GM12865 (cell line): Measurements from ENCODE around the gene ANKRD1.

ENCODE experiments used
- DNase-seq: peaks from one replicate; pipeline ENCODE4 v3.0.0; 2010; ENCODE audit warnings: low read depth
- H3K4me3 ChIP-seq: 2 replicates; pipeline ENCODE4 v1.5.1; 2011; ENCODE audit warnings: mild to moderate bottlenecking, low read depth, low read length, control low read depth
- TF ChIP-seq, protein P1 (sequence below): IDR thresholded peaks from 2 replicates; pipeline ENCODE4 v1.5.1; 2011; ENCODE audit warnings: low read length, control low read depth, low read depth, inconsistent platforms; ENCODE audit not compliant: insufficient read depth; ENCODE audit errors: missing control alignments

The ANKRD1 gene

DNA sequence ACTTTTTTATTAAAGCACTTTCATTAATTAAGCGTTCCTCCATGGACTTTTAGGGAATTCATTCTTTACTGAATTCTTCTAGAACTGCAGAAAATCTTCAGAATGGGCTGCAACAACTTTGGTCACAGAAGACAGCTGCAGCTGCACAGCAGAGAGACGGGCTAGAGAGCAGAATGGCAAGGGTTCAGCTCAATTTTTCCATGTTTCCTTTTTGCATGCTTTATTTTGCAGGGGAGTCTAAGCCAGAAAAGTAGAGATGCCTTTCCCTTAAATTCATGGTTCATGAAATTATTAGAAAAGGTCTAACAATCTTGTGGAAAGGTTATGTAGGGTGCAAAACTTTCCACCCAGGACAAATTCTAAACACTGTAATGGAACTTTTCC is 15.4 kb upstream of the ANKRD1 start:
- no peak for DNase-seq
- H3K4me3 ChIP-seq, result no peak overlapping the region
- TF ChIP-seq, protein P1, sequence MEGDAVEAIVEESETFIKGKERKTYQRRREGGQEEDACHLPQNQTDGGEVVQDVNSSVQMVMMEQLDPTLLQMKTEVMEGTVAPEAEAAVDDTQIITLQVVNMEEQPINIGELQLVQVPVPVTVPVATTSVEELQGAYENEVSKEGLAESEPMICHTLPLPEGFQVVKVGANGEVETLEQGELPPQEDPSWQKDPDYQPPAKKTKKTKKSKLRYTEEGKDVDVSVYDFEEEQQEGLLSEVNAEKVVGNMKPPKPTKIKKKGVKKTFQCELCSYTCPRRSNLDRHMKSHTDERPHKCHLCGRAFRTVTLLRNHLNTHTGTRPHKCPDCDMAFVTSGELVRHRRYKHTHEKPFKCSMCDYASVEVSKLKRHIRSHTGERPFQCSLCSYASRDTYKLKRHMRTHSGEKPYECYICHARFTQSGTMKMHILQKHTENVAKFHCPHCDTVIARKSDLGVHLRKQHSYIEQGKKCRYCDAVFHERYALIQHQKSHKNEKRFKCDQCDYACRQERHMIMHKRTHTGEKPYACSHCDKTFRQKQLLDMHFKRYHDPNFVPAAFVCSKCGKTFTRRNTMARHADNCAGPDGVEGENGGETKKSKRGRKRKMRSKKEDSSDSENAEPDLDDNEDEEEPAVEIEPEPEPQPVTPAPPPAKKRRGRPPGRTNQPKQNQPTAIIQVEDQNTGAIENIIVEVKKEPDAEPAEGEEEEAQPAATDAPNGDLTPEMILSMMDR, result no peak

DNA sequence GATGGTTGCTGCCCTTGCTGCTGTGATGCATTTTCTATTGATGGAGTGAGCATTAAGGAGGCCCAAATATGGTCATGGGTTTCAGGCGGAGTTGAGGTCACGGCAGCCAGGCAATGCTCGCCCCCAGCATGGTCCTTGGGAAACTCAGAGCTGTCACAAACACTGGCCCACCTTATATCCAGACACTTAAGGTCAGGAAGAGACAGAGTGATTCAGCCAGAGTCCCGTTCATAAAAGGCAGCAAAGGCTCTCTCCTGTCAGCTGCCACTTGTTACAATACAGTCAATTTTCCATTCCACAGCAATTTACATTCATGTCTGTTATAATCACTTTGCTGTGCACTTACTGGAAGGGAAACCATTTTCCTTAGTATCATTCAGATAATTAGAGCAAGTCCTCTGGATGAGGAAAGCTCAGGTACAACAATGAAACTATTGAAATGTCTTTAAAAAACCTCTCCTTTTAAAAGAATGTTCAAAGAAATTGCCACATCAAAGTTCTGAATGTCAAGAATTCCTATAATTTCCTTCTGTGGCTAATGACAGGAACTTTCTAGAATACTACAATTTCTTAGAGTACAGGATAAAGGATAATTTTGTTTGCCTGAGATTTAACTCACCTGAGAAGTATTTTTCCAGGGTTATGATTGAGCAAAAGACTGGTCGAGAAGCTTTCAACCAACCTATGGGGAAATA is 14.8 kb upstream of the ANKRD1 start:
- no peak for DNase-seq
- no peak overlapping the region for H3K4me3 ChIP-seq
- TF ChIP-seq, protein P1, result no peak

DNA sequence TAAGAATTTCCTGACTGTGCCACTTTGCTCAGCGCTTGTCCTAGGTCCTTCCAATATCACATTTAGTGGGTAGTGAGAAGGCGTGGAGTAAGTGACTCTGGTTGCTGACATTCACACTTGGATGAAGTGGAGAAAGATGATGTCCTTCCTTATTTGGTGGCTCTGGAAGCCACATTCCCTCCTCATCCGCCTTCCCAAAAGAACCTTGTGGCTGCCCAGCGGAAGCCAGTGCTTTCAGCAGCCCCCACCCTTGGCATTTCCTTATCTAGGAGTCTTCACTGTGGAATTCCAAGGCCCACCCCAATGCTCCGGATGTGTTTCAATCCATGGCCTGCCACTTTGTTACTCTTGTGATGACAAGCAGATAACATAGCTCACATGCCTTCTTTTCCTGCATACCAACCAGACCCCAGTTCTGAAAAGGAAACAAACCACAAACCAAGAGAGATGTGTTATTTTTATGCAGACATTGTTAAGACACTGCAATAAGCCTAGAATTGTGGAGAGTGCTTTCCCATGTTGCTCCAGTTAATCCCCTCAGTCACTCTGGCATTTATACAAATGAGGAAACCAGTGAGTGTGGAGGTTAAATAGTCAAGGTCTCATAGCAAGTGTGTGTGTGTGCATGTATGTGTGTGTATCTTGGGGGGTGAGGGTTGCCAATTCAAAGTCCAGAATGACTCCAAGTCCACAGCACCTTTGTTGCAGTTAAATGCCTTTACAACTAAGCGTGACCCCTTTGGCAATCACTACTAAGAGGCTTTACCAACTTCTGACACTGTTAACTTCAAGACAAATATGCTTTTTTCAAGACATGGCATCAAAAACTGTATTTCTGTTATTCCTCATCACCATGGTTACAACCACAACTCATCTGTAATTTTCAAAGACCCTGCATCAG is 10.3 kb upstream of the ANKRD1 start:
- no peak overlapping the region for H3K4me3 ChIP-seq
- TF ChIP-seq, protein P1, result no peak
- no peak for DNase-seq

DNA sequence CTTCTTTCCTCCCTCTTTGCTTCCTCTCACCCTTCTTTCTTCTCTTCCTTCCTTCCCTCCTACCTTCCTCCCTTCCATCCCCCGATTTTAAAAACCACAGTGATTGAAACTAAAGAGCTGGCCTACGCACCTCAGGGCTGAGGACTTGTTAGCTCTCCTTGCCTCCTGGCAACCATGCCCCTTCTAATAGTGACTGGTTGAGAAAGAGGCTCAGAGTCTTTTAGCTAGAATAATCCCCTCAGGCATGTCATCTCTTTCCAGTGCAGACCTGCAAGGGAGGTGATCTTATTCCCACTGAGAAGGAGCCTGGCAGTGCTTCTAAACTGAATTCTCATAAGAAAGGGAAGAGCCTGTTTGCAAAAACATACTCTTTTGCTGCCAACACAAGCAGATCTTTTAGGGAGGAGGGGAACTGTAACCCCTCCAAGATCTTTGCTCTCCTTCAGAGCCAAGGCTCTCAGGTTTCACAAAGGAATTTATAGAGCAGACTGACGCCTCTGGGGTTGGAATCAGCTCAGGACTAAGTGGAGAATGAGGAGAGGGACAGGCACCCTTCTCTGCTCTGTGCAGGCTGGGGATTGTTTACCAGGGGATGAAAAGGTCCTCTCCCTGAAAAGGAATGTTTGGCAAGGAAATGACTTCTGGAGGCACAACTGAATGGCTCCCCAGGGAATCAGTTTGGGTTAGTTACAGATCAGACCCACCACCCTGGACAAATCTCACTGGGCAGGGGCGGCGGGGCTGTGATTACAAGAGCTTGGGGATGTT is 9.4 kb upstream of the ANKRD1 start:
- TF ChIP-seq, protein P1, result no peak
- no peak overlapping the region for H3K4me3 ChIP-seq
- no peak for DNase-seq

DNA sequence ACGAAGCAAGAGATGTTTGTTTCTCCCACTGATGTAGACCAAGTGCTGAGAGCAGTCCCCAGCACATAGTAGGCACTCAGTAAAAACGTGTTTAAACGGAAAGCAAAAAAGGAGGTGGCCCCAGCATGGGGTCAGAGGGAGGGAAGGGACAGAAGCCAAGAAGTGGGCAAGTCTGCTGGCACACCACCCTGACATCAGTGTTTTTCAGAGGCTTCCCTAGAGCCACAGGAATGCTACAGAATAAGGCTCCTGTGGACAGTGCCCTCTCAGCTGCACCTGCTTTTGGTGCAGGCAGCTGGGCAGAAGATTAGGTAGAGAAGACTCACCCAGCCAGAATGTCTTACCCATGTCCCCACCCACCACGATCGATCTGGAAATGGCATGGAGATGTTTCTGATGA is 8.3 kb upstream of the ANKRD1 start:
- H3K4me3 ChIP-seq, result no peak overlapping the region
- DNase-seq, result no peak
- TF ChIP-seq, protein P1, result no peak

DNA sequence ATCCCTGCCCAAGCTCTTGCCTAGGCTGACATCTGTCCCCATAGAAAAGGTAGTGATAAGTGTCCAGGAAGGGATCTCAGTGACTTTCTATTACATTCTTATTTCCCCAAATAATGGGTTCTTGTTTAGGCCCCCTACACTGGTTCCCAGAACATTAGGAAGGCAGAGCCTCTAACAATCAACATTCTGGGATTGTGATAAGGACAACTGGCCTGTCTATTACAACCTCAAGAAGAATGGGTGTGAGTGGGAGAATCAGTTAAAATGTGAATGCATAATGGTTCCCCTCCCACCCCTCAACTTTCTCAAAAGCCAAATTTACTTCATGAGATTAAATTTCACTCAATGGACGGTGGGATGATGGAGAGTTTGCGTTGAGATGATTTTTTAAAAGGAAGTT is 6.4 kb upstream of the ANKRD1 start:
- no peak overlapping the region for H3K4me3 ChIP-seq
- TF ChIP-seq, protein P1, result no peak
- no peak for DNase-seq
